Fibroblast of mammary gland (primary cell): ENCODE data around the gene AURKA.

Source experiments
- DNase-seq: peaks from one replicate; pipeline ENCODE4 v3.0.0-alpha.2; 2010; ENCODE audit warnings: low read depth
- H3K4me3 ChIP-seq: 2 replicates; pipeline ENCODE4 v1.5.1; 2011; ENCODE audit warnings: low read depth, mild to moderate bottlenecking, low read length, moderate library complexity; ENCODE audit not compliant: control insufficient read depth
- CTCF ChIP-seq: conservative IDR thresholded peaks from 2 replicates; pipeline ENCODE4 v1.5.1; 2011; ENCODE audit warnings: low read depth, low read length, inconsistent platforms; ENCODE audit not compliant: control insufficient read depth, insufficient read depth

Gene AURKA

DNA sequence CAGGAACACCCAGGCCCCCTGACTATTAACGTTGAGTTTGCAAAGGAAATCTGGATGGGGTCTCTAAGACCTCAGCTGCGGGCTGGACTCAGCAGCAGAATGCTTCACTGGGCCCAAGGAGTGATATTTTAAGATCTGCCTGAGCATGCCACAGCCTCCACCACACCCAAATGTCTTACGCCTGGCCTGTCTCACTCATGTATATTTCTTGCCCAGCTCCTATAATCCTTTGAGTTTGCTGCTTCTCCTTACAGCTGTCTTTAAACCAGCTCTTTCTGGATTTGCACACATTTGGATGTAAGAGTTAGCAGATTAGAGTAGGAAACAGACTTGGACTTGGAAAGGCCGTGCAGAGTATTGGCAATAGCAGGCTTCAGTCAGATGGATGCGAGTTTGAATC is 36.4 kb upstream of the AURKA start:
- DNase-seq, result no peak
- TF ChIP-seq CTCF, result no peak
- H3K4me3 ChIP-seq, result no peak overlapping the region

DNA sequence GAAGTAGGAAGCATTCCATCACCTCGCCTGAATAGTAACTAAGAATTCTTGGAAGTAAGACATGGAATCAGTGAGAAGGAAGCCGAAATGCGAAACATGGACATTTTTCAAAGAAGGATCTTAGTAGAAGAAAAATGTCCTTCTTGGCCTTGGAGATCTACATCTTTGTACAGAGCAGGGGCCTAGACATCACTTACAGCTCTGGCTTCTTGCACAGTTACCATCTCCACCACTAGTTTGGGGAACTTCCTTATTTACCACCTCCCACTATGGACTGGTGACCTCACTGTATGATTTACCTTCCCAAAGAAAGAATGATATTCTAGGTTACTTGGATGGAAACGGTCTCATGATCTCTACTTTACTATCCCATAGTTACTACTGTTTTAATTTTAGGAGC is 35.8 kb upstream of the AURKA start:
- DNase-seq, result no peak
- no peak overlapping the region for H3K4me3 ChIP-seq
- TF ChIP-seq CTCF, result no peak

DNA sequence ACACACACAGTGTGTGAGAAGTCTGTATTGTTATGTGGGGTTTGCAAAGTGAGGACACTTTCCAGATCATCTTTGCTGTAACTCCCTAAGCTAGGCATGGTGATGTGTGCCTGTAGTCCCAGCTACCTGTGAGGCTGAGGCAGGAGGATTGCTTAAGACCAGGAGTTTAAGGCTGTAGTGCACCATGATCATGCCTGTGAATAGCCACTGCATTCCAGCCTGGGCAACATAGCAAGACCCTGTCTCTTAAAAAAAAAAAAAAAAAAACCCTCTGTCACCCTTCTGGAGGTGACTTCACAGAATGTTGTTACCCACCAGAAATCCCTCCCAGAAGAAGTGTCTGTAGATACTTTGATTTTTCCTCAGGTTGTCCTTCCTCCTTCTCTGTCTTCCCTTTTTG is 34.9 kb upstream of the AURKA start:
- no peak for TF ChIP-seq CTCF

GRCh38 chr20:56426026-56426425 is 34.0 kb upstream of the AURKA start:
- no peak for TF ChIP-seq CTCF
- no peak overlapping the region for H3K4me3 ChIP-seq
- DNase-seq, result no peak

More for the DNA sequence above, 34.9 kb upstream of the AURKA start:
- no peak for DNase-seq
- no peak overlapping the region for H3K4me3 ChIP-seq

DNA sequence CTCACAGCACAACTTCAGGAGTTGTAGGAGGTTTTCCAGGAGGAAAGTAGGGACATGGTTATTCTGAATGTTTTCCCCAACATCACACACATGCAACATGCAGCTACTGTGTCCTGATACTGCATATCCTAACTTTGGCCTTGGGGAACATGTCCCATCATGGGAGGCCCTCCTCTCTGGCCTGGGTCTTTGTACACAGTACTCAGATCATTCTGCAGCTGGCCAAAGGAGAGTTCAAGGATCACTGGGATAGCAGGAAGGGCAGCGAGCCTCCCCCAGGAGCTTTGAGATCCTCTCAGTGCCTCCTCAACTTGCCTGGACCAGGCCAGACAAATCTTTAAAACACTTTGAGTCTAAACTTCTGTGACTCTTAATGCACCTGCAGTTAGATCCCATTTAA is 32.9 kb upstream of the AURKA start:
- no peak for DNase-seq
- no peak for TF ChIP-seq CTCF
- no peak overlapping the region for H3K4me3 ChIP-seq

GRCh38 chr20:56423886-56424285 is 31.9 kb upstream of the AURKA start:
- TF ChIP-seq CTCF, result no peak
- no peak overlapping the region for H3K4me3 ChIP-seq
- no peak for DNase-seq

GRCh38 chr20:56423211-56423610 is 31.2 kb upstream of the AURKA start:
- H3K4me3 ChIP-seq, result no peak overlapping the region
- no peak for DNase-seq
- no peak for TF ChIP-seq CTCF
